Keratinocyte (primary cell): Measurements from ENCODE around the gene TBCD. TPM values are rescaled to one million over a fixed set of nuclear protein-coding genes. Genes with fewer than 3 reads are reported as not detected.

Experiments used
- DNase-seq: peaks from one replicate; pipeline ENCODE4 v3.0.0-alpha.2; 2011; ENCODE audit warnings: low read depth, missing footprints, low spot score
- FAIRE-seq: peaks from 2 replicates; lab custom pipeline; 2011; peaks lifted over from hg19 to GRCh38; lab: Jason Lieb, UNC
- H2AFZ ChIP-seq: 2 replicates; pipeline ENCODE4 v1.6.0; 2012; ENCODE audit warnings: low read length, control low read depth, inconsistent platforms; ENCODE audit not compliant: control insufficient read depth
- H3K27ac ChIP-seq: 2 replicates; pipeline ENCODE4 v1.5.1; 2011; ENCODE audit warnings: low read length; ENCODE audit not compliant: control insufficient read depth, insufficient read depth
- H3K27me3 ChIP-seq: 3 replicates; pipeline ENCODE4 v1.6.0; 2011; ENCODE audit warnings: low read length; ENCODE audit not compliant: control insufficient read depth, insufficient read depth; ENCODE audit errors: extremely low read depth
- H3K36me3 ChIP-seq, 2 experiments: 2 replicates in 1 of 2; 3 replicates in 1 of 2; pipeline ENCODE4 v1.5.1; 2011; ENCODE audit warnings: low read length in 2 of 2, mild to moderate bottlenecking in 1 of 2; ENCODE audit not compliant: control insufficient read depth in 2 of 2, insufficient read depth in 2 of 2; ENCODE audit errors: extremely low read depth in 1 of 2
- H3K4me1 ChIP-seq: 3 replicates; pipeline ENCODE4 v1.5.1; 2011; ENCODE audit warnings: low read length; ENCODE audit not compliant: control insufficient read depth, insufficient read depth; ENCODE audit errors: extremely low read depth
- H3K4me2 ChIP-seq: 3 replicates; pipeline ENCODE4 v1.6.0; 2011; ENCODE audit warnings: low read depth, low read length; ENCODE audit not compliant: control insufficient read depth, insufficient read depth; ENCODE audit errors: extremely low read depth
- H3K4me3 ChIP-seq, 3 experiments: fragments of 200-600 bp in 1 of 3; sonication (generic) in 1 of 3; 2 replicates in 2 of 3; 3 replicates in 1 of 3; pipeline ENCODE4 v1.5.1; 2011 to 2016; ENCODE audit warnings: low read length in 3 of 3, mild to moderate bottlenecking in 3 of 3, control low read depth in 2 of 3, inconsistent platforms in 1 of 3, low read depth in 1 of 3, mixed read lengths in 1 of 3, mixed run types in 1 of 3, moderate library complexity in 1 of 3; ENCODE audit not compliant: control insufficient read depth in 2 of 3, insufficient read depth in 2 of 3; ENCODE audit errors: extremely low read depth in 1 of 3
- H3K79me2 ChIP-seq: 2 replicates; pipeline ENCODE4 v1.6.0; 2012; ENCODE audit warnings: low read length; ENCODE audit not compliant: control insufficient read depth, insufficient read depth
- H3K9ac ChIP-seq: 3 replicates; pipeline ENCODE4 v1.6.0; 2011; ENCODE audit warnings: low read length; ENCODE audit not compliant: control insufficient read depth, insufficient read depth; ENCODE audit errors: extremely low read depth
- H3K9me1 ChIP-seq: 3 replicates; pipeline ENCODE4 v1.6.0; 2011; ENCODE audit warnings: low read length; ENCODE audit not compliant: control insufficient read depth, insufficient read depth; ENCODE audit errors: extremely low read depth
- H3K9me3 ChIP-seq: 2 replicates; pipeline ENCODE4 v1.5.1; 2012; ENCODE audit warnings: low read depth, low read length; ENCODE audit not compliant: control insufficient read depth
- H4K20me1 ChIP-seq: 3 replicates; pipeline ENCODE4 v1.6.0; 2011; ENCODE audit warnings: low read length; ENCODE audit not compliant: control insufficient read depth, insufficient read depth; ENCODE audit errors: extremely low read depth
- EZH2 ChIP-seq: IDR thresholded peaks from one replicate; pipeline ENCODE4 v1.6.1; 2012; ENCODE audit warnings: inconsistent platforms, mild to moderate bottlenecking, low read length, moderate library complexity
- dilution Hi-C: fragments of 300-500 bp; cut with MboI; formaldehyde crosslinking; loops from one replicate; pipeline ENCODE4 v1.7.0; 2020; ENCODE audit warnings: low sequenced_read_pairs; ENCODE audit not compliant: extremely low pct_ligation_motif_present
- polyA plus RNA-seq, 5 experiments: library from polyadenylated mRNA; depleted of rRNA in 3 of 5; stranded (reverse) in 3 of 5; stranded (forward) in 1 of 5; unstranded in 1 of 5; fragments of >200 nt; gene quantifications; 1 replicate in 1 of 5; 2 replicates in 3 of 5; 3 replicates in 1 of 5; pipeline versions ENCODE4 v1.2.1 to v1.2.3, GENCODE V29; 2011 to 2012; ENCODE audit warnings: missing spikeins in 2 of 5, low read depth in 1 of 5, low replicate concordance in 1 of 5
- TF ChIP-seq, protein P1 (sequence below), 3 experiments: IDR thresholded peaks in 1 of 3; conservative IDR thresholded peaks in 1 of 3; optimal IDR thresholded peaks in 1 of 3; 2 replicates in 2 of 3; 3 replicates in 1 of 3; pipeline versions ENCODE3 to v1.5.1; 2011; ENCODE audit warnings: low read length in 3 of 3, mild to moderate bottlenecking in 3 of 3, moderate library complexity in 2 of 3, control low read depth in 1 of 3, inconsistent platforms in 1 of 3; ENCODE audit not compliant: insufficient read depth in 2 of 3; ENCODE audit errors: extremely low read depth in 1 of 3

The TBCD gene
- polyA plus RNA-seq, 1 donor (not counting 4 experiments of a cell fraction or from before 2014, with no cell fraction given), result 36.2 TPM

DNA sequence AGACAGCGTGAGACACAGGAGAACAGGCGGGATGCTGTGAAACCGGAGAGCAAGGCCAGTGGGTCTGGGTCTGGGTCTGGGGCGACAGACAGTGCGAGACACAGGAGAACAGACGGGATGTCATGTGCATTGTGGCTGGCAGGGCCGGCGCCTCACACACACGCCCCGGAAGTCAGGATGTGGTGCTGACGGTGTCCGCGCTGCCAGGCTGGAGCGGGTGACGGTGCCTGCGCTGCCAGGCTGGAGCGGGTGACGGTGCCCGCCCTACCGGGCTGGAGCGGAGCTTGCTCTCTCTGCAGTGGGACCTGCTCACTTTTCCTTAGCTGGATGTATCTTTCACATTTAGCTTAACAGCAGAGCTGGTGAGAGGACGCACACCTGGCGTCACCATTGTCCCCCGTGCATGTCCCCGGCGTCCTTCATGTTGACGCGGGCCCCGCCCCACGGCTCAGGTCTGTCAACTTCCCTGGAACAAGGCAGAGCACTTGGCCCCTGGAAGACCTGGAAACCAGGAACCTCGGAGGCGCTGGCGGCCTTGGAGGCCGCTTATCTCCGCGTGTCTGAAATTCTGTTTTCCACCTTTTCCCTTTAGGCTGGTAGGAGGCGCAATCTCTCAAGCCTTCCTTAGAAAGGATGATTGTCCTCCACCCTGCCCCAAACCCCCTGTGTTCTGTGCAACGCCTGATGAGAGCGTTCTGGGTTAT, 131.0 kb downstream of the TBCD start:
- Histone ChIP-seq H3K27ac (no peak overlapping the region), H3K36me3 (peaks cover 4 to 21% of the 10 kb centered on the region in 2 experiments), H3K9ac (no peak overlapping the region), H3K4me3 (no peak overlapping the region), H2AFZ (no peak overlapping the region), H3K4me1 (no peaks in the 10 kb centered on the region), H3K79me2 (peaks cover 45% of the 10 kb centered on the region), H3K9me3 (no peaks in the 10 kb centered on the region), H3K9me1 (no peaks in the 10 kb centered on the region), H4K20me1 (no peaks in the 10 kb centered on the region), H3K27me3 (no peaks in the 10 kb centered on the region), H3K4me2 (no peak overlapping the region)
- DNase-seq, result no peak
- FAIRE-seq, result no peak
- dilution Hi-C loops, result no loop called here
- TF ChIP-seq, protein P1, sequence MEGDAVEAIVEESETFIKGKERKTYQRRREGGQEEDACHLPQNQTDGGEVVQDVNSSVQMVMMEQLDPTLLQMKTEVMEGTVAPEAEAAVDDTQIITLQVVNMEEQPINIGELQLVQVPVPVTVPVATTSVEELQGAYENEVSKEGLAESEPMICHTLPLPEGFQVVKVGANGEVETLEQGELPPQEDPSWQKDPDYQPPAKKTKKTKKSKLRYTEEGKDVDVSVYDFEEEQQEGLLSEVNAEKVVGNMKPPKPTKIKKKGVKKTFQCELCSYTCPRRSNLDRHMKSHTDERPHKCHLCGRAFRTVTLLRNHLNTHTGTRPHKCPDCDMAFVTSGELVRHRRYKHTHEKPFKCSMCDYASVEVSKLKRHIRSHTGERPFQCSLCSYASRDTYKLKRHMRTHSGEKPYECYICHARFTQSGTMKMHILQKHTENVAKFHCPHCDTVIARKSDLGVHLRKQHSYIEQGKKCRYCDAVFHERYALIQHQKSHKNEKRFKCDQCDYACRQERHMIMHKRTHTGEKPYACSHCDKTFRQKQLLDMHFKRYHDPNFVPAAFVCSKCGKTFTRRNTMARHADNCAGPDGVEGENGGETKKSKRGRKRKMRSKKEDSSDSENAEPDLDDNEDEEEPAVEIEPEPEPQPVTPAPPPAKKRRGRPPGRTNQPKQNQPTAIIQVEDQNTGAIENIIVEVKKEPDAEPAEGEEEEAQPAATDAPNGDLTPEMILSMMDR (optimal IDR thresholded peaks at IDR 0.05 in 1 of 3, IDR thresholded peaks at IDR 0.05 in 1 of 3, conservative IDR thresholded peaks at IDR 0.05 in 1 of 3; ENCODE audit: extremely low read depth in 1 of 3, insufficient read depth in 2 of 3, low read length in 3 of 3), result no peak
- no peak for TF ChIP-seq EZH2

DNA sequence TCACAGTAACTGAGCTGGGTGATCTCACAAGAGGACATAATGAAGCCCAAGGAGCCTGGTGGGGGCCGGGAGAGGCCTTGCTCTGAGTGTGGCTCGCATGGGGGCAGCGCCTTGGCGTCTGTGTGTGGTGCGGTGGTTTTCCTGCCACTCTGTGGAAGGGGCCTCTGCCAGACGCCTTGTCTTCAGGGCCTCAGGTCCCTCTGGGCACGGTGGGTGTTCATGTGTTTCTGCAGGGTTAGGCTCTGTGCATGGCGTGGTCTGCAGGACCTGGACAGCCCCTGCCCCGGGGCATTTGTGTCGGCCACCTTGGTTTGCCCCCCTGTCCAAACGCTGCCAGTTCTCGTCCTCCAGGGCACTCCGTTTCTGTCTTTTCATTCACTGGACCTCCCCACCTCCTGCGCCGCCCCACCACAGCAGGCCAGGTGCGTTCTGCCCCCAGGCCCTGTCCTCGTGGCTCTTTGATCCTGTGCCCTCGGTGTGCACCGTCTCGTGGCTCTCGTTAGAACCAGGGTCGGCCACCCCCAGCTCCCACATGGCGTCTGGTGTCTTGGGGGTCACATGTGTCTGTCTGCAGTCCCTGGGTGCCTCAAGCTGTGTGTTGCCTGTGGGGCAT, 131.7 kb downstream of the TBCD start:
- no peak overlapping the region for H3K4me2 ChIP-seq
- H3K9me3 ChIP-seq, result no peaks in the 10 kb centered on the region
- no peak for FAIRE-seq
- H3K4me1 ChIP-seq, result no peaks in the 10 kb centered on the region
- H3K9ac ChIP-seq, result no peak overlapping the region
- TF ChIP-seq, protein P1 (optimal IDR thresholded peaks at IDR 0.05 in 1 of 3, IDR thresholded peaks at IDR 0.05 in 1 of 3, conservative IDR thresholded peaks at IDR 0.05 in 1 of 3; ENCODE audit: extremely low read depth in 1 of 3, insufficient read depth in 2 of 3, low read length in 3 of 3), result no peak
- TF ChIP-seq EZH2, result no peak
- H2AFZ ChIP-seq, result no peak overlapping the region
- peaks cover 41% of the 10 kb centered on the region for H3K79me2 ChIP-seq
- H3K27me3 ChIP-seq, result no peaks in the 10 kb centered on the region
- H3K36me3 ChIP-seq, result peaks cover 3 to 21% of the 10 kb centered on the region in 2 experiments
- no peak overlapping the region for H3K4me3 ChIP-seq
- dilution Hi-C loops, result no loop called here
- no peak for DNase-seq
- H4K20me1 ChIP-seq, result no peaks in the 10 kb centered on the region
- H3K27ac ChIP-seq, result no peak overlapping the region
- no peaks in the 10 kb centered on the region for H3K9me1 ChIP-seq
